Measurements from ENCODE around the gene LTO1. TPM values are rescaled to one million over a fixed set of nuclear protein-coding genes. Genes with fewer than 3 reads are reported as not detected.

The LTO1 gene
- total and polyA plus RNA-seq, 4 donors: 11.2 to 36.6 (median 19.5) TPM

DNA sequence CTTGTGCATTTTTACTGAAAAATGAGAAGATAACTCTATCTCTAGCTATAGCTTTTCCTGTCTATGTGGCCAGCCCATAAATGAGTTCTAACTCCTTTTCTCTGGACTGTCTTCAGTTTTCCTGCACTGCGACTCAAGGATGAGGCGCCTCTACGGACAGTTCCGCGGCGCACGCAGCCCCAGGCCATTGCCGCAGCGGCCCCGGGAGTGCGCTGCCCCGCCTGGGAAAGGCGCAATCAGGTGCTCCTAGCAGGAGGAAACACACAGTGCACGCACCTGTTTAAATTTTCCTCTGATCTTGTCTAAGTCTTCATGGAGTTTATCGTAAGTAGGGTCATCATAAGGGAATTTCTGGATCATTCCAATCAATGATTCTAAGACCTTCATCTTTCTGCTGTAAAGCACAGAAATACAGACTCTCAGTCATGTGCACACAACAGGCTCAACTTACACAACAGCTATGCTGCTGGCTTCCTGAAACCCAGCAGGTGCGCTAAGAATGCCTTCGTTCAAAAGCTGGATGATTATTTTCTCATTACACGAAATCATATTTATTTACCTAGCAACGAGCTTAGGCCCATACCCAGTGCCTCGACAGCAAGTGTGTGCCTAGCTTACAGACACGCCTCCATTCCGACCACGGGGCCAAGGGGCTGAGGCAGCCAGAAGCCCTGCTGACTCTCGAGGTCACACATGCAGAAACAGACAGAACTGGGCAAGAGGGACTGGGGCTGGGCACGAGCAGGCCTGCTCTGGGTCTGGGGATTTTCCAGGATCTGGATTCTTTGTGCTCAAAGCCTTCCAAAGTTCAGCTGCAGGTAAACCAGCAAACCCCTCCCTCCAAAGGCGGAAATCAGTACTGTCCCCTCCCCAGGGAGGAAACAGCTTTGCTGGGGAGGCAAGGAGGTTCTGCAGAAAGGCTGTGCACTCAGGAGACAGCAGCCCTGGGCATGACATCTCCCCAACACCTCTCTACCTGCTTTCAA lies 7.2 kb downstream of the LTO1 start:
- WGBS (ENCODE audit: insufficient coverage): 89% methylated on average over 23 of the region's 26 CpGs
- Histone ChIP-seq H3K9me3 (ENCODE audit: control insufficient read depth, insufficient read depth, low read length) (no peaks in the 10 kb centered on the region), H3K27me3 (ENCODE audit: control insufficient read depth, insufficient read depth, low read length) (no peaks in the 10 kb centered on the region), H3K27ac (ENCODE audit: low read depth, low read length) (no peak overlapping the region), H3K4me3 (ENCODE audit: low read depth, low read length) (no peak overlapping the region), H3K4me1 (ENCODE audit: control insufficient read depth, insufficient read depth, low read length) (peaks cover 13% of the 10 kb centered on the region), H3K36me3 (ENCODE audit: control insufficient read depth, insufficient read depth, low read length) (peaks cover 75% of the 10 kb centered on the region)
- DNase-seq (ENCODE audit: low read depth in 4 of 6, low spot score in 6 of 6): no peak

DNA sequence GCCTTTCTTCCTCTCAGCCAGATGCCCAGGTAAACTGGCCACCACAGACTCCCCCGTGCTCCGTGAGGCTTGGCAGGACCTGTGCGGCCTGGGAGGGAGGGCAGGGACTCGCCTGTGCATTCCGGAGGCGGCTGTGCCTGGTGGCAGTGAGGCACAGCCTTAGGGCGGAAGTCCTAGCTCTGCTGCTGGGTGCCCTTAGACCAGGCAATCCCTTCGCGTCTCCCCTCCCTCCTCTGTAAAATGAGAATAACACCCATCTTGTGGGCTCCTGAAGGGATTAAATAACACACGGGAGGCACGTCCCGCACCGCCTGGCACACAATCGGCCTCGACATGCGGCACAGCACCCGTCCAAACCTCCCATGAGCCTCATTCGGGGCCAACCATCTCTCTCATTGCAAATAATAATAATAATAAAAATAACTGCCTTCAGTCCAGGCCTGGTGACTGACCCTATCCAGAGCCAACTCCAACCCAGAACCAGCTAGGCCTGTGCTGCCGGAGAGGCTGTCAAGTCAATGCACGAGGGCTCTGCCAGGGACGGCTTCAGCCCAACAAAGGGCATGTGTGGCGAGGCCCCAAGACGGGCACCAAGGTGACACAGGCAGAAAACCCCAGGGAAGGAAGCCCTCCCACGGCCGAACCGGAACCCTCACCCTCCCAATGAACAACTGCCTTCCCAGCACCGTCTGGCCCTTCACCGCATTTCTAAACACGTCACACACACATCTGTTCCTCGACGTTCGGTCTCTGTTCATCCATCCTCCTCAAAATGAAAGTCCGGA lies 8.2 kb downstream of the LTO1 start:
- WGBS (ENCODE audit: insufficient coverage): 84% methylated on average over 20 of the region's 33 CpGs

DNA sequence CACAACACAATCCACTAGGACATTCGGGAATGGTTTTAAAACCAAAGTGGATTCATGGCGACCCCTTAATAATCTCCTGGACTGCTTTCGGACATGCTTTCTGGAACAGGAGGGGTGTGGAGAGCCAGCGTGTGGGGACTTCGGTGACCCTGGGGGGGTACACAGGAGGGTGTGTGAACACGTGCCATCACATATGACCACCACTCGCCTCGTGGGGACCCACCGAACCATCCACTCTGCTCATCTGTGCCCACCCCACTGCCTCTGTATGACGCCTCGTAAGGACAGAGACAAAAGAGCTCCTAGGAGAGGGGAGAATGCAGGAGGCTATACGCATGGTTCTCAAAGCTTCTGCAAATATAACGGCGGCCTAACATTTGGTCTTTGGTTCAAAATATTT lies 8.9 kb downstream of the LTO1 start:
- Histone ChIP-seq H3K36me3 (ENCODE audit: control insufficient read depth, insufficient read depth, low read length) (peaks cover 70% of the 10 kb centered on the region), H3K4me3 (ENCODE audit: low read depth, low read length) (no peak overlapping the region), H3K27ac (ENCODE audit: low read depth, low read length) (no peak overlapping the region), H3K27me3 (ENCODE audit: control insufficient read depth, insufficient read depth, low read length) (no peaks in the 10 kb centered on the region), H3K9me3 (ENCODE audit: control insufficient read depth, insufficient read depth, low read length) (no peaks in the 10 kb centered on the region), H3K4me1 (ENCODE audit: control insufficient read depth, insufficient read depth, low read length) (peaks cover 13% of the 10 kb centered on the region)
- WGBS (ENCODE audit: insufficient coverage): 96% methylated on average over 3 of the region's 14 CpGs
- DNase-seq (ENCODE audit: low read depth in 4 of 6, low spot score in 6 of 6): no peak

More for the DNA sequence above, 8.2 kb downstream of the LTO1 start:
- Histone ChIP-seq H3K27me3 (ENCODE audit: control insufficient read depth, insufficient read depth, low read length) (no peaks in the 10 kb centered on the region), H3K4me1 (ENCODE audit: control insufficient read depth, insufficient read depth, low read length) (peaks cover 13% of the 10 kb centered on the region), H3K36me3 (ENCODE audit: control insufficient read depth, insufficient read depth, low read length) (peaks cover 72% of the 10 kb centered on the region), H3K27ac (ENCODE audit: low read depth, low read length) (no peak overlapping the region), H3K4me3 (ENCODE audit: low read depth, low read length) (no peak overlapping the region), H3K9me3 (ENCODE audit: control insufficient read depth, insufficient read depth, low read length) (no peaks in the 10 kb centered on the region)
- DNase-seq (ENCODE audit: low read depth in 4 of 6, low spot score in 6 of 6): no peak

DNA sequence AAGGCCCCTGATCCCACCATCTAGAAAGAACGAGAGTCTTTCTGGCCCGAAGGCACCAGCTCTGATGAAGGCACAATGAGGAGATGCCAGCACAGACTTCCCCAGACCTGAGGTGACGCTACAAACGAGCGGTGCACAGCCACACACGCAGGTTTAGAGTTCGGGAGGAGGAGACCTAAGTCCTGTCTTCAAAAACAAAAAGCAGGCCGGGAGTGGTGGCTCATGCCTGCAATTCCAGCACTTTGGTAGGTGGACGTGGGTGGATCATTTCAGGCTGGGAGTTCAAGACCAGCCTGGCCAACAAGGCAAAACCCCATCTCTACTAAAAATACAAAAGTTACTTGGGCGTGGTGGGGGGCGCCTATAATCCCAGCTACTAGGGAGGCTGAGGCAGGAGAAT lies 9.5 kb downstream of the LTO1 start:
- Histone ChIP-seq H3K4me3 (ENCODE audit: low read depth, low read length) (no peak overlapping the region), H3K36me3 (ENCODE audit: control insufficient read depth, insufficient read depth, low read length) (peaks cover 74% of the 10 kb centered on the region), H3K9me3 (ENCODE audit: control insufficient read depth, insufficient read depth, low read length) (no peaks in the 10 kb centered on the region), H3K4me1 (ENCODE audit: control insufficient read depth, insufficient read depth, low read length) (peaks cover 11% of the 10 kb centered on the region), H3K27me3 (ENCODE audit: control insufficient read depth, insufficient read depth, low read length) (no peaks in the 10 kb centered on the region), H3K27ac (ENCODE audit: low read depth, low read length) (no peak overlapping the region)
- WGBS (ENCODE audit: insufficient coverage): 92% methylated on average over 10 of the region's 11 CpGs
- DNase-seq (ENCODE audit: low read depth in 4 of 6, low spot score in 6 of 6): no peak

DNA sequence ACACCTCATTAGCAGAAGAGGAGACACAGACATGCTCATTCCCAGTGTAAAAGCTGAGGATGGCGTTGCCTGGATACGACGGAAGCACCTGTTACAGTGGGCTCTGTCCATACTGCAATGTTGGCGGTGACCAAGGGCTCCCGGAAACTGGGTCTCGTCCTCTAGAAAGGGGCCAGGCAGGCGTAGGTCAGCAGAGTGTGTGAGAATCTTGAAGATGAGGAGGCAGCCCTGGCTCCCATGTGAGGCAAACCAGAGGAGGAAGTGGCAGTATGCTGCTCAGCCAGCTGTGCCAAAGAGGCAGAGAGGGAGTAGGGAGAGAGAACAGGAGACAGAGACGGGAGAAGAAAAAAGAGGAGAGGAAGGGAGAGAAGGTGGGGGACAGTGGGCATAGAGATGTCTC lies 10.3 kb downstream of the LTO1 start:
- Histone ChIP-seq H3K4me3 (ENCODE audit: low read depth, low read length) (no peak overlapping the region), H3K27me3 (ENCODE audit: control insufficient read depth, insufficient read depth, low read length) (no peaks in the 10 kb centered on the region), H3K9me3 (ENCODE audit: control insufficient read depth, insufficient read depth, low read length) (no peaks in the 10 kb centered on the region), H3K27ac (ENCODE audit: low read depth, low read length) (no peak overlapping the region), H3K4me1 (ENCODE audit: control insufficient read depth, insufficient read depth, low read length) (peaks cover 3% of the 10 kb centered on the region), H3K36me3 (ENCODE audit: control insufficient read depth, insufficient read depth, low read length) (peaks cover 69% of the 10 kb centered on the region)
- 87% methylated on average over 8 of the region's 8 CpGs for WGBS (ENCODE audit: insufficient coverage)
- no peak for DNase-seq (ENCODE audit: low read depth in 4 of 6, low spot score in 6 of 6)

DNA sequence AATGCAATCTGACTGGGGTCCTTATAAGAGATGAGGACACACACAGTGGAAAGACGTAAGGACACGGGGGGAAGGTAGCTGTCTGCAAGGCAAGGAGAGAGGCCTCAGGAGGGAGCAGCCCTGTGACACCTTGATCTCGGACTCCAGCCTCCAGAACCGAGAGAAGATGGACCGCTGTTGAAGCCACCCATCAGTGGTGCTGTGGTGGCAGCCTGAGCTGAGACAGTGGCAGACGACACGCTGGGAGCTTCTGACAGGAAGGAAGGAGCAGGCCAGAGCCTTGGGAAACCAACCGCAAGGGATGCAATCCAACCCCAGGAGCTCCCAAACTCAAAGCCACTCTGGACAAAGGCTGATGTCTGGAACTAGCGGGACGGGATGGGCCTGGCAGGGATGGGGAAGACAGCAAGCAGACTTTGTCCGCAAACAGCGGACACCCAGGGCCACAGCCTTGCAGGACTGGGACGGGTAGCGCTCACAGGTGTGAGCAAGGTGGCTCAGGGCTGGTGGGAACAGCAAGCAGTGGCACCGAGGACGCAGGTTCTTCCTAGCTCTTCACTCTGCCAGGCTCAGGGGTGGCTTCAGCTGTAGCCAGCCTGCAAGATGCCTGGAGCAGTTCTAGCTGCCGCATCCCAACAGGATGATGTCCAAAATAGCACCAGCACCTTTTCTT lies 10.9 kb downstream of the LTO1 start:
- H3K9me3 ChIP-seq (ENCODE audit: control insufficient read depth, insufficient read depth, low read length): no peaks in the 10 kb centered on the region
- H3K27ac ChIP-seq (ENCODE audit: low read depth, low read length): no peak overlapping the region
- no peaks in the 10 kb centered on the region for H3K4me1 ChIP-seq (ENCODE audit: control insufficient read depth, insufficient read depth, low read length)
- no peak for DNase-seq (ENCODE audit: low read depth in 4 of 6, low spot score in 6 of 6)
- H3K27me3 ChIP-seq (ENCODE audit: control insufficient read depth, insufficient read depth, low read length): no peaks in the 10 kb centered on the region
- peaks cover 64% of the 10 kb centered on the region for H3K36me3 ChIP-seq (ENCODE audit: control insufficient read depth, insufficient read depth, low read length)
- H3K4me3 ChIP-seq (ENCODE audit: low read depth, low read length): no peak overlapping the region
- WGBS (ENCODE audit: insufficient coverage): 96% methylated on average over 17 of the region's 17 CpGs

DNA sequence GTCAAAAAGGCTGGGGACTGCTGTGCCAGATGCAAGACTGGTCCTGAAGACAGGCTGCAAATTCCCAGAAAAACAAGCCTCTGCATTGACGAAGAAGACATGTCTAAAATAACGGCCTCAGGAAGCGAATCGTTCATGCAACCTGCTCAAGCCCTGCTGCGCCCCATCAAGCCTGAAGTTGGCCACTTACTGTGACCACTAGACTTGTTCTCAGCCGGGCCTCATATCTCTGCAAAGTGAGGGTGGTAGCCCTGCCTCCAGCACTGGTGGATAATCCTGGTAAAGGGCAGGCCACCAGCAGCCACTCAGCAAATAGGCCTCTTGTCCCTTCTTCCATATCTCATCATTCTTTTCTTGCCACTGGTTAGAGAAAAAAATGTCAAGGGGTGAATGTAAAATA lies 11.8 kb downstream of the LTO1 start:
- WGBS (ENCODE audit: insufficient coverage): 95% methylated on average over 5 of the region's 6 CpGs
- Histone ChIP-seq H3K27ac (ENCODE audit: low read depth, low read length) (no peak overlapping the region), H3K27me3 (ENCODE audit: control insufficient read depth, insufficient read depth, low read length) (no peaks in the 10 kb centered on the region), H3K4me3 (ENCODE audit: low read depth, low read length) (no peak overlapping the region), H3K4me1 (ENCODE audit: control insufficient read depth, insufficient read depth, low read length) (peaks cover 9% of the 10 kb centered on the region), H3K36me3 (ENCODE audit: control insufficient read depth, insufficient read depth, low read length) (peaks cover 60% of the 10 kb centered on the region), H3K9me3 (ENCODE audit: control insufficient read depth, insufficient read depth, low read length) (no peaks in the 10 kb centered on the region)
- DNase-seq (ENCODE audit: low read depth in 4 of 6, low spot score in 6 of 6): no peak

DNA sequence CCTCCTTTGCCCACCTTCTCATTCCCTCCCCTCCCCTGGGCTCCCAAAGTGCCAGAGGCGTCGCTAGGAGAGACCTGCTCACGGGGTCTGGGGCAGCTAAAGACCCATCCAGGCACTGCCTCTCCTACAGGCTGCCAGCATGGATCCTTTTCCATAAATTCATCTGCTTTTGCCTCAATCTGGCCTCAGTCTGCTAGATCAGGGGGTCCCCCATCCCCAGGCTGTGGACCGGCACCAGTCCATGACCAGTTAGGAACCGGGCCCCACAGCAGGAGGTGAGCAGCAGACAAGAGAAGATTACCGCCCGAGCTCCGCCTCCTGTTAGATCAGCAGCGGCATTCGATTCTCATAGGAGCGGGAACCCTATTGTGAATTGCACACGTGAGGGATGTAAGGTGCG lies 12.3 kb downstream of the LTO1 start:
- Histone ChIP-seq H3K9me3 (ENCODE audit: control insufficient read depth, insufficient read depth, low read length) (no peaks in the 10 kb centered on the region), H3K27ac (ENCODE audit: low read depth, low read length) (no peak overlapping the region), H3K36me3 (ENCODE audit: control insufficient read depth, insufficient read depth, low read length) (peaks cover 60% of the 10 kb centered on the region), H3K4me3 (ENCODE audit: low read depth, low read length) (no peak overlapping the region), H3K4me1 (ENCODE audit: control insufficient read depth, insufficient read depth, low read length) (peaks cover 14% of the 10 kb centered on the region), H3K27me3 (ENCODE audit: control insufficient read depth, insufficient read depth, low read length) (no peaks in the 10 kb centered on the region)
- WGBS (ENCODE audit: insufficient coverage): 69% methylated on average over 12 of the region's 13 CpGs
- no peak for DNase-seq (ENCODE audit: low read depth in 4 of 6, low spot score in 6 of 6)

DNA sequence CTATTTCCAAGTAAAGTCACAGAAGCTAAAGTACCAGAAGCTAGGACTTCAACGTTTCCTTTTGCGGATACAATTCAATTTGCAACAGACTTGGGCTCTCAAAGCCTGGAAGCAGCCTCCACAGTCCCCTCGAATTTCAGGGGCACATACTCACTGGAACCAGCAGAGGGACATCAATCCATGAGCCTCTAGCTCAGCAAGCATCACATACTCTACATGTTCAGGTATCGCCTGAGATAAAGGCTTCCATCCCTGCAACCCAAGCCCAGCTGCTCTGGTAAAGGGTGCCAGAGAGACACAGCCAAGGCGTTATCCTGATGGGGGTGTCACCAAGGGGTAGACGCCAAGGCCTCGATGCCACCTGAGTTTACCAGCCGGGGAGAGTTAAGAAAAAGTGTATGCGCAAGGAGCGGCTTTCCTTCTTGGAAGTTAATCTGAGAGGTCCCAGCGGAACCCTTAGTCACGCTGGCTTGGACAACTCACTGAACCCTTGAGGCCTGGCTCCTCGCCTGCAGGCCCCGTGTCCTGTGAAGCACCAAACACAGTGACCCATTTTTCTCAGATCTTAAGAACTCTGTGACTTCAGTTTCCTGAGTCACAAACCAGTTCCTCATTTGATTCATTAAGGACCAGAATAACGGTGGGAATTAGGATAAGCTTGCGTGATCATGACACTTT lies 13.0 kb downstream of the LTO1 start:
- no peaks in the 10 kb centered on the region for H3K9me3 ChIP-seq (ENCODE audit: control insufficient read depth, insufficient read depth, low read length)
- H3K4me1 ChIP-seq (ENCODE audit: control insufficient read depth, insufficient read depth, low read length): peaks cover 20% of the 10 kb centered on the region
- H3K36me3 ChIP-seq (ENCODE audit: control insufficient read depth, insufficient read depth, low read length): peaks cover 57% of the 10 kb centered on the region
- peak in 1 of 6 donors; percentile 16 for DNase-seq (ENCODE audit: low read depth in 4 of 6, low spot score in 6 of 6)
- WGBS (ENCODE audit: insufficient coverage): 73% methylated on average over 11 of the region's 16 CpGs
- H3K4me3 ChIP-seq (ENCODE audit: low read depth, low read length): no peak overlapping the region
- no peaks in the 10 kb centered on the region for H3K27me3 ChIP-seq (ENCODE audit: control insufficient read depth, insufficient read depth, low read length)
- no peak overlapping the region for H3K27ac ChIP-seq (ENCODE audit: low read depth, low read length)
